NCI-H1092 treated with DMSO at 0.1 percent for 48 hours (cell line): ENCODE results near the gene CYP2W1.
A peak's percentile ranks its signal among the peaks of the same experiment; 100 is the strongest.
"Not testable (repeated sequence)": the region's sequence is repeated elsewhere in the genome, so short reads cannot be mapped to it uniquely, and the experiment has no call there.

Experiments
- DNase-seq: peaks from one replicate; lab custom pipeline; 2025; lab: John Stamatoyannopoulos, UW

The CYP2W1 gene

GRCh38 chr7:951881-952547 lies 31.0 kb upstream of the CYP2W1 start:
- DNase-seq: no peak

GRCh38 chr7:952548-953441 lies 30.2 kb upstream of the CYP2W1 start:
- no peak for DNase-seq

GRCh38 chr7:953547-954327 lies 29.2 kb upstream of the CYP2W1 start:
- DNase-seq: no peak

- no peak for DNase-seq
Measured at GRCh38 chr7:954330-955238, 28.4 kb upstream of the CYP2W1 start, which contains the start of gene ADAP1. ADAP1 (minus strand) TSS chr7:954680; CDS start chr7:954477, 203 bp downstream.

GRCh38 chr7:956031-956430 lies 26.9 kb upstream of the CYP2W1 start:
- no peak for DNase-seq

GRCh38 chr7:957418-958220 lies 25.4 kb upstream of the CYP2W1 start:
- no peak for DNase-seq

GRCh38 chr7:958221-959200 lies 24.5 kb upstream of the CYP2W1 start:
- no peak for DNase-seq

- no peak for DNase-seq
Measured at GRCh38 chr7:959271-959670, 23.7 kb upstream of the CYP2W1 start.

- not testable (repeated sequence) for DNase-seq
Measured at GRCh38 chr7:959740-960139, 23.2 kb upstream of the CYP2W1 start.

- no peak for DNase-seq
Measured at GRCh38 chr7:960269-960871, 22.6 kb upstream of the CYP2W1 start.

GRCh38 chr7:960972-961371 lies 22.0 kb upstream of the CYP2W1 start:
- DNase-seq: not testable (repeated sequence)

- no peak for DNase-seq
Measured at GRCh38 chr7:961546-962400, 21.2 kb upstream of the CYP2W1 start.

GRCh38 chr7:962401-963081 lies 20.4 kb upstream of the CYP2W1 start:
- DNase-seq: no peak

- peak; percentile 6 for DNase-seq
Measured at GRCh38 chr7:963236-964078, 19.5 kb upstream of the CYP2W1 start.

- no peak for DNase-seq
Measured at GRCh38 chr7:964401-965231, 18.4 kb upstream of the CYP2W1 start.
